ENCODE measurements around the gene SFXN2. TPM values are rescaled to one million over a fixed set of nuclear protein-coding genes. Genes with fewer than 3 reads are reported as not detected.

The SFXN2 gene
- total RNA-seq, 2 experiments from 2014 or later: 38.1 to 45.1 TPM

DNA sequence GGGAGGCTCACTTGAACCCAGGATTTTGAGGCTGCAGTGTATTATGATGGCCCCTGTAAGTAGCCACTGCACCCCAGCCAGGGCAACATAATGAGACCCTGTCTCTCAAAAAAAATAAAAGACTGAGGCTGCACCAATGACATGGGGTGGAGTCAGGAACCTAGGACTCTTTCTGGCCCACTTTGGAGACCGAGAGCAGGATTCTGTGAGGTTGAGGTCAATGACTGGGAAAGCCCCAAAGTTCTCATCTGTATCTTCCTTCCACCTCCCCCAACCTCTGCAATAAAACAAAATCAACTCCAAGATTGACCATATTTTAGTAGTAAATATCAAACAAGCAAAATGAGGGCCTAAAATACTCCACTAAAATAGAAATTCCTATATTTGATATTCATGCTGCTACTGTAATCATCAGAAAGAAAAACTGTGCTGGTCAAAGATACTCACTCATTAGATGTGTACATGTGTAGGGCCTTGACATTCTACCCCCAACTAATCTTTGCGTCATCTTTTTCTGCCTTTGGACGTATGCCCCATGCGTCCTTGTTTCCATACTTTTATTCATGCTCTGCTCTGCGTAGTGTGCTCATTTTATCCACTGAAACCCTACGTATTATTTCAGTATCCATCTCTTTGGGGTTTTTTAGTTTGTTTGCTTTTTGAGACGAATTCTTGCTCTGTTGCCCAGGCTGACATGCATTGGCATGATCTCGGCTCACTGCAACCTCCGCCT, 53.2 kb downstream of the SFXN2 start:
- no peak overlapping the region for H3K4me3 ChIP-seq (ENCODE audit: low read depth, low read length, poor library complexity, severe bottlenecking)
- CTCF ChIA-PET (ENCODE audit: unreplicated experiment): no interaction called here
- no peaks in the 10 kb centered on the region for H3K79me2 ChIP-seq (ENCODE audit: insufficient read depth, low read depth, low read length)
- DNase-seq (ENCODE audit: low spot score): no peak
- no peaks in the 10 kb centered on the region for H3K9me3 ChIP-seq (ENCODE audit: low read length)
- no peak overlapping the region for H2AFZ ChIP-seq (ENCODE audit: low read length)
- no peaks in the 10 kb centered on the region for H3K9me2 ChIP-seq (ENCODE audit: insufficient read depth, low read length)
- no peak overlapping the region for H3K27ac ChIP-seq (ENCODE audit: low read depth, low read length, poor library complexity, severe bottlenecking)
- no TSS peak for BruUV-seq (replicated peaks)
- H4K20me1 ChIP-seq (ENCODE audit: insufficient read depth, low read length): no peaks in the 10 kb centered on the region
- intact Hi-C loops (cut with micrococcal nuclease; ENCODE audit: unreplicated experiment): no loop called here
- no peak overlapping the region for H3K4me2 ChIP-seq (ENCODE audit: low read length)
- H3K4me1 ChIP-seq (ENCODE audit: insufficient read depth, low read length, poor library complexity, severe bottlenecking): no peaks in the 10 kb centered on the region
- TF ChIP-seq, protein P1, sequence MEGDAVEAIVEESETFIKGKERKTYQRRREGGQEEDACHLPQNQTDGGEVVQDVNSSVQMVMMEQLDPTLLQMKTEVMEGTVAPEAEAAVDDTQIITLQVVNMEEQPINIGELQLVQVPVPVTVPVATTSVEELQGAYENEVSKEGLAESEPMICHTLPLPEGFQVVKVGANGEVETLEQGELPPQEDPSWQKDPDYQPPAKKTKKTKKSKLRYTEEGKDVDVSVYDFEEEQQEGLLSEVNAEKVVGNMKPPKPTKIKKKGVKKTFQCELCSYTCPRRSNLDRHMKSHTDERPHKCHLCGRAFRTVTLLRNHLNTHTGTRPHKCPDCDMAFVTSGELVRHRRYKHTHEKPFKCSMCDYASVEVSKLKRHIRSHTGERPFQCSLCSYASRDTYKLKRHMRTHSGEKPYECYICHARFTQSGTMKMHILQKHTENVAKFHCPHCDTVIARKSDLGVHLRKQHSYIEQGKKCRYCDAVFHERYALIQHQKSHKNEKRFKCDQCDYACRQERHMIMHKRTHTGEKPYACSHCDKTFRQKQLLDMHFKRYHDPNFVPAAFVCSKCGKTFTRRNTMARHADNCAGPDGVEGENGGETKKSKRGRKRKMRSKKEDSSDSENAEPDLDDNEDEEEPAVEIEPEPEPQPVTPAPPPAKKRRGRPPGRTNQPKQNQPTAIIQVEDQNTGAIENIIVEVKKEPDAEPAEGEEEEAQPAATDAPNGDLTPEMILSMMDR (conservative IDR thresholded peaks at IDR 0.05; ENCODE audit: low read length): no peak
- no peak for TF ChIP-seq EZH2phosphoT487 (IDR thresholded peaks at IDR 0.05; ENCODE audit: borderline replicate concordance, low read depth, low read length)
- POLR2A ChIA-PET: no interaction called here
- peaks cover 11% of the 10 kb centered on the region; the same call in 1 of the 2 replicates for H3K36me3 ChIP-seq (ENCODE audit: insufficient read depth, low read length)

DNA sequence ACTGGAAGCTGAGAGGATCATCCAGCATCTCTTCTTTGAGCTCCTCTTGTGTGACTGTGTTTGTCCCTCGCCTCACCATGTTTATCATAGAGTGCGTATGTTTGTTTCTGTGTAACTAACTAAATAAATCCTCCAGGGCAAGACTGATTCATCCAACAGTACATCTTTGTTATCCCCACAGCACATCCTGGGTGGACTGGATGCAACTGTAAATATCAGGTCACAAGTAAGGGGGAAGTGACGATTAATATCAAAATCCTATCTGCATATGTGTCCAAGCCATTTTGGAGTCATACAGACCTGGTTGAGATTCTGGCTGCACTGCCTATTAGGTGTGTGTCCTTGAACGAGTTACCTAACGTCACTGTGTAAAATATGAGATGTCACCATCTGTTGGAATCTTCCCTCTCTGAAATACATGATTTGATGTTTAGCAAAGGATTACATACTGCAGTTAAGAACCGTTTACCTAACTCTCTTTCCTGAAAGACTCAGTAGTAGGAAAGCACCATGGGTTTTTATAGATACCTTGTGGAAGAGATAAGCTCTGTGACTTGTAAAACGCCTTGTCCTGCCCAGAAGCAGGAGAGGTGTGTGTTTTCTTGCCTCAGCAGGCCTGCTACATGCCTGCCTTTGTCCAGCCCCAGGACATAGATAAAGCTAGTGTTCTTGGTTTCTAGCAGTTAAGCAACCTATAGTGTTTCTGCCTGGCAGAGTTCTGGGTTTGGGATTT, 55.1 kb downstream of the SFXN2 start:
- ChIA-PET POLR2A (interaction anchor here (0.6 to 1.0 kb wide), 5 partner anchors 17 to 898 kb away, joined by 3 read pairs; no protein-coding TSS in a partner anchor), CTCF (ENCODE audit: unreplicated experiment) (no interaction called here)
- no peaks in the 10 kb centered on the region for H3K4me1 ChIP-seq (ENCODE audit: insufficient read depth, low read length, poor library complexity, severe bottlenecking)
- no peaks in the 10 kb centered on the region for H3K79me2 ChIP-seq (ENCODE audit: insufficient read depth, low read depth, low read length)
- no peak overlapping the region for H2AFZ ChIP-seq (ENCODE audit: low read length)
- intact Hi-C loops (cut with micrococcal nuclease; ENCODE audit: unreplicated experiment): no loop called here
- no peak overlapping the region for H3K27ac ChIP-seq (ENCODE audit: low read depth, low read length, poor library complexity, severe bottlenecking)
- H3K9me3 ChIP-seq (ENCODE audit: low read length): no peaks in the 10 kb centered on the region
- no peaks in the 10 kb centered on the region for H4K20me1 ChIP-seq (ENCODE audit: insufficient read depth, low read length)
- no peak overlapping the region for H3K4me2 ChIP-seq (ENCODE audit: low read length)
- H3K36me3 ChIP-seq (ENCODE audit: insufficient read depth, low read length): peaks cover 6% of the 10 kb centered on the region; the same call in 1 of the 2 replicates
- TF ChIP-seq, protein P1 (conservative IDR thresholded peaks at IDR 0.05; ENCODE audit: low read length): no peak
- no peak for TF ChIP-seq EZH2phosphoT487 (IDR thresholded peaks at IDR 0.05; ENCODE audit: borderline replicate concordance, low read depth, low read length)
- no peak overlapping the region for H3K4me3 ChIP-seq (ENCODE audit: low read depth, low read length, poor library complexity, severe bottlenecking)
- no peak for DNase-seq (ENCODE audit: low spot score)
- no peaks in the 10 kb centered on the region for H3K9me2 ChIP-seq (ENCODE audit: insufficient read depth, low read length)
- no TSS peak for BruUV-seq (replicated peaks)

DNA sequence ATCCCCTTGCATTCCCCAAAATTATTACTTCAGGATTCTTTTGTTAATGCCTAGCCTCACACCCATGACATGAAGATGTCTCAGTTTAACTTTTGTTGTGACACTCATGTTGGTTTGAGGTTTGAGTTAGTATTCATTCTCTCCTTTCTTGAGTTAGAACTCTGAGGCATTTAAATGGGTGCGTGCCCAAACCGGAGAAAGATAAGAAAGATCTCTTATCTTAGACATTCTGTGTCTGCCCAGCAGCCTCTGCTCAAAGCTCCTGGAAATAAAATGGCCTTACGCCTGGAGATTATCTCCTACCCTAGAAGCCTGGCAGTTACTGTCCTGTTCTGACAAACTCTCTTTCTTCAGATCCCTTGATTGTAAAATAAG, 55.7 kb downstream of the SFXN2 start:
- ChIA-PET POLR2A (interaction anchor here (1.0 kb wide), 1 partner anchor 121 kb away, joined by 3 read pairs; no protein-coding TSS in a partner anchor), CTCF (ENCODE audit: unreplicated experiment) (no interaction called here)
- Histone ChIP-seq H3K27ac (ENCODE audit: low read depth, low read length, poor library complexity, severe bottlenecking) (no peak overlapping the region), H3K9me2 (ENCODE audit: insufficient read depth, low read length) (no peaks in the 10 kb centered on the region), H2AFZ (ENCODE audit: low read length) (no peak overlapping the region), H3K4me3 (ENCODE audit: low read depth, low read length, poor library complexity, severe bottlenecking) (no peak overlapping the region), H3K36me3 (ENCODE audit: insufficient read depth, low read length) (peaks cover 1% of the 10 kb centered on the region; the same call in 1 of the 2 replicates), H3K4me1 (ENCODE audit: insufficient read depth, low read length, poor library complexity, severe bottlenecking) (no peaks in the 10 kb centered on the region), H3K79me2 (ENCODE audit: insufficient read depth, low read depth, low read length) (no peaks in the 10 kb centered on the region), H4K20me1 (ENCODE audit: insufficient read depth, low read length) (no peaks in the 10 kb centered on the region), H3K4me2 (ENCODE audit: low read length) (no peak overlapping the region), H3K9me3 (ENCODE audit: low read length) (no peaks in the 10 kb centered on the region)
- DNase-seq (ENCODE audit: low spot score): no peak
- TF ChIP-seq, protein P1 (conservative IDR thresholded peaks at IDR 0.05; ENCODE audit: low read length): no peak
- no peak for TF ChIP-seq EZH2phosphoT487 (IDR thresholded peaks at IDR 0.05; ENCODE audit: borderline replicate concordance, low read depth, low read length)
- no TSS peak for BruUV-seq (replicated peaks)
- intact Hi-C loops (cut with micrococcal nuclease; ENCODE audit: unreplicated experiment): no loop called here
